Ectodermal cell (in vitro differentiated cells): ENCODE data around the gene SMAD7. TPM values are rescaled to one million over a fixed set of nuclear protein-coding genes. Genes with fewer than 3 reads are reported as not detected.

Source experiments
- H3K27ac ChIP-seq: 2 replicates; pipeline ENCODE4 v1.7.0; 2013; ENCODE audit warnings: mild to moderate bottlenecking, low read depth, low read length; ENCODE audit not compliant: insufficient read depth, poor library complexity, severe bottlenecking
- H3K27me3 ChIP-seq: 2 replicates; pipeline ENCODE4 v1.7.0; 2013; ENCODE audit warnings: mild to moderate bottlenecking, low read length; ENCODE audit not compliant: insufficient read depth, control insufficient read depth, poor library complexity, severe bottlenecking
- H3K36me3 ChIP-seq: one replicate; pipeline ENCODE4 v1.7.0; 2013; ENCODE audit warnings: low read length; ENCODE audit not compliant: control insufficient read depth, insufficient read depth
- H3K4me1 ChIP-seq: one replicate; pipeline ENCODE4 v1.7.0; 2013; ENCODE audit warnings: low read length; ENCODE audit not compliant: control insufficient read depth, insufficient read depth
- H3K4me3 ChIP-seq: 2 replicates; pipeline ENCODE4 v1.7.0; 2013; ENCODE audit warnings: low read depth, low read length, control low read depth; ENCODE audit not compliant: insufficient read depth
- H3K9me3 ChIP-seq: 2 replicates; pipeline ENCODE4 v1.7.0; 2013; ENCODE audit warnings: mild to moderate bottlenecking, low read length, moderate library complexity; ENCODE audit not compliant: control insufficient read depth
- WGBS, 2 experiments: methylation state at CpG; one replicate each; pipeline ENCODE4 v1.1.7; 2013; ENCODE audit warnings: missing lambda C conversion rate in 2 of 2; 5-methylcytosine and 5-hydroxymethylcytosine counted together
- polyA plus RNA-seq, 4 experiments: library from polyadenylated mRNA; stranded (reverse); fragments of 50-300 nt; gene quantifications; one replicate each; pipeline ENCODE4 v1.2.3, GENCODE V29; 2013

SMAD7 gene
- polyA plus RNA-seq (2013, experiment 1 of 4), result 3.6 TPM
- polyA plus RNA-seq (2013, experiment 2 of 4), result 1.9 TPM
- 2.5 TPM for polyA plus RNA-seq (2013, experiment 3 of 4)
- polyA plus RNA-seq (2013, experiment 4 of 4), result 3.9 TPM

GRCh38 chr18:48950536-48951447, at the start of gene SMAD7:
Gene SMAD7, minus strand, starts transcription at chr18:48950965. Its CDS starts 541 bp downstream, at chr18:48950424.
- Histone ChIP-seq H3K27me3 (peaks cover 57% of the 10 kb centered on the region), H3K4me1 (peaks cover 36% of the 10 kb centered on the region), H3K4me3 (peak within 1 kb of the TSS; percentile 51), H3K9me3 (no peaks in the 10 kb centered on the region), H3K36me3 (no peaks in the 10 kb centered on the region), H3K27ac (peak within 1 kb of the TSS; percentile 76)
- WGBS, 2 experiments, result 0% methylated on average over 68 to 71 of the region's 71 CpGs

- no peak overlapping the region for H3K4me3 ChIP-seq
- H3K4me1 ChIP-seq, result peaks cover 13% of the 10 kb centered on the region
- WGBS, 2 experiments, result 96% methylated on average over 11 of the region's 11 CpGs
- H3K36me3 ChIP-seq, result no peaks in the 10 kb centered on the region
- no peaks in the 10 kb centered on the region for H3K27me3 ChIP-seq
- H3K27ac ChIP-seq, result no peak overlapping the region
- H3K9me3 ChIP-seq, result no peaks in the 10 kb centered on the region
Measured at GRCh38 chr18:48999569-48999968, 48.8 kb upstream of the SMAD7 start.

GRCh38 chr18:48997985-48998831, 47.4 kb upstream of the SMAD7 start:
- no peaks in the 10 kb centered on the region for H3K27me3 ChIP-seq
- no peaks in the 10 kb centered on the region for H3K36me3 ChIP-seq
- H3K4me3 ChIP-seq, result no peak overlapping the region
- H3K9me3 ChIP-seq, result no peaks in the 10 kb centered on the region
- peaks cover 13% of the 10 kb centered on the region for H3K4me1 ChIP-seq
- WGBS, 2 experiments, result 57 to 62% methylated on average over 17 of the region's 17 CpGs
- H3K27ac ChIP-seq, result peak overlapping the region; percentile 92

- H3K9me3 ChIP-seq, result no peaks in the 10 kb centered on the region
- H3K4me3 ChIP-seq, result no peak overlapping the region
- 71% methylated on average over 6 of the region's 6 CpGs for whole genome bisulfite sequencing, 2 experiments
- peaks cover 13% of the 10 kb centered on the region for H3K4me1 ChIP-seq
- no peaks in the 10 kb centered on the region for H3K36me3 ChIP-seq
- H3K27me3 ChIP-seq, result no peaks in the 10 kb centered on the region
- H3K27ac ChIP-seq, result peak overlapping the region; percentile 92
Measured at GRCh38 chr18:48997681-48997984, 46.9 kb upstream of the SMAD7 start.

GRCh38 chr18:48996901-48997463, 46.2 kb upstream of the SMAD7 start:
- H3K27me3 ChIP-seq, result no peaks in the 10 kb centered on the region
- no peaks in the 10 kb centered on the region for H3K9me3 ChIP-seq
- peaks cover 13% of the 10 kb centered on the region for H3K4me1 ChIP-seq
- no peaks in the 10 kb centered on the region for H3K36me3 ChIP-seq
- H3K27ac ChIP-seq, result no peak overlapping the region
- WGBS, 2 experiments, result 69 to 79% methylated on average over 8 of the region's 8 CpGs
- no peak overlapping the region for H3K4me3 ChIP-seq

- H3K4me1 ChIP-seq, result peaks cover 13% of the 10 kb centered on the region
- no peak overlapping the region for H3K27ac ChIP-seq
- WGBS, 2 experiments, result 94 to 95% methylated on average over 4 of the region's 4 CpGs
- no peak overlapping the region for H3K4me3 ChIP-seq
- H3K36me3 ChIP-seq, result no peaks in the 10 kb centered on the region
- H3K27me3 ChIP-seq, result no peaks in the 10 kb centered on the region
- H3K9me3 ChIP-seq, result no peaks in the 10 kb centered on the region
Measured at GRCh38 chr18:48996041-48996440, 45.3 kb upstream of the SMAD7 start.

- 92 to 93% methylated on average over 20 of the region's 20 CpGs for WGBS, 2 experiments
- Histone ChIP-seq H3K36me3 (no peaks in the 10 kb centered on the region), H3K4me1 (peaks cover 13% of the 10 kb centered on the region), H3K27ac (no peak overlapping the region), H3K4me3 (no peak overlapping the region), H3K27me3 (no peaks in the 10 kb centered on the region), H3K9me3 (no peaks in the 10 kb centered on the region)
Measured at GRCh38 chr18:48994926-48995835, 44.4 kb upstream of the SMAD7 start.

GRCh38 chr18:48994044-48994651, 43.4 kb upstream of the SMAD7 start:
- Histone ChIP-seq H3K27me3 (no peaks in the 10 kb centered on the region), H3K36me3 (no peaks in the 10 kb centered on the region), H3K27ac (no peak overlapping the region), H3K4me3 (no peak overlapping the region), H3K4me1 (peaks cover 13% of the 10 kb centered on the region), H3K9me3 (no peaks in the 10 kb centered on the region)
- WGBS, 2 experiments, result 95 to 96% methylated on average over 15 of the region's 15 CpGs

GRCh38 chr18:48993586-48993985, 42.8 kb upstream of the SMAD7 start:
- Histone ChIP-seq H3K4me1 (peaks cover 11% of the 10 kb centered on the region), H3K36me3 (no peaks in the 10 kb centered on the region), H3K9me3 (no peaks in the 10 kb centered on the region), H3K27me3 (no peaks in the 10 kb centered on the region), H3K27ac (no peak overlapping the region), H3K4me3 (no peak overlapping the region)
- 92 to 94% methylated on average over 10 of the region's 10 CpGs for WGBS, 2 experiments
